DOHH2 (cell line): ENCODE data around the gene CCDC83.
"Not testable (repeated sequence)": the region's sequence is repeated elsewhere in the genome, so short reads cannot be mapped to it uniquely, and the experiment has no call there.

Source experiments
- H3F3A ChIP-seq: fragments of 200-600 bp; sonication (generic), shearing (Covaris generic); 2 replicates; pipeline ENCODE4 v1.6.0; 2016; ENCODE audit warnings: antibody characterized with exemption, mild to moderate bottlenecking; ENCODE audit not compliant: control insufficient read depth, insufficient read depth
- H3K27ac ChIP-seq: fragments of 200-600 bp; sonication (generic); 2 replicates; pipeline ENCODE4 v1.5.1; 2014; ENCODE audit warnings: low read depth, mild to moderate bottlenecking, low read length, moderate library complexity
- H3K27me3 ChIP-seq: fragments of 200-600 bp; sonication (generic); 2 replicates; pipeline ENCODE4 v1.6.1; 2014; ENCODE audit warnings: mild to moderate bottlenecking, low read length, mixed read lengths; ENCODE audit not compliant: control insufficient read depth
- H3K36me3 ChIP-seq: fragments of 200-600 bp; sonication (generic); 2 replicates; pipeline ENCODE4 v1.6.1; 2014; ENCODE audit warnings: mild to moderate bottlenecking, low read length, moderate library complexity, mixed read lengths; ENCODE audit not compliant: control insufficient read depth
- H3K4me1 ChIP-seq: fragments of 200-600 bp; sonication (generic); 2 replicates; pipeline ENCODE4 v1.6.1; 2014; ENCODE audit warnings: mild to moderate bottlenecking, low read length, mixed read lengths; ENCODE audit not compliant: control insufficient read depth
- H3K4me2 ChIP-seq: fragments of 200-600 bp; sonication (generic); 2 replicates; pipeline ENCODE4 v1.6.0; 2014; ENCODE audit warnings: mild to moderate bottlenecking, low read length, moderate library complexity
- H3K4me3 ChIP-seq: fragments of 200-600 bp; sonication (generic); 2 replicates; pipeline ENCODE4 v1.5.1; 2014; ENCODE audit warnings: mild to moderate bottlenecking, low read length, mixed read lengths
- H3K79me2 ChIP-seq: fragments of 200-600 bp; sonication (generic); 2 replicates; pipeline ENCODE4 v1.6.1; 2014; ENCODE audit warnings: mild to moderate bottlenecking, low read length, mixed read lengths; ENCODE audit not compliant: control insufficient read depth
- H3K9me2 ChIP-seq: fragments of 200-600 bp; sonication (generic); replicated peaks from 2 replicates; pipeline ENCODE4 v1.6.1; 2014; ENCODE audit warnings: mild to moderate bottlenecking, low read length, mixed read lengths; ENCODE audit not compliant: control insufficient read depth
- H3K9me3 ChIP-seq: fragments of 200-600 bp; sonication (generic); 2 replicates; pipeline ENCODE4 v1.6.1; 2014; ENCODE audit warnings: antibody characterized with exemption, low read length, mixed read lengths; ENCODE audit not compliant: control insufficient read depth, insufficient read depth
- H4K20me1 ChIP-seq: fragments of 200-600 bp; sonication (generic); 2 replicates; pipeline ENCODE4 v1.6.0; 2014; ENCODE audit warnings: low read depth, mild to moderate bottlenecking, antibody characterized with exemption, low read length, moderate library complexity; ENCODE audit not compliant: control insufficient read depth, insufficient read depth
- EZH2phosphoT487 ChIP-seq: fragments of 200-600 bp; sonication (generic); IDR thresholded peaks from 2 replicates; pipeline ENCODE4 v1.6.1; 2017; ENCODE audit warnings: borderline replicate concordance, mild to moderate bottlenecking, antibody characterized with exemption, low read length, moderate library complexity, mixed read lengths
- TF ChIP-seq, protein P1 (sequence below): fragments of 200-600 bp; sonication (generic); IDR thresholded peaks from one replicate; pipeline ENCODE4 v1.5.1; 2014; ENCODE audit warnings: antibody characterized with exemption, mild to moderate bottlenecking, low read depth, low read length; ENCODE audit not compliant: poor library complexity, severe bottlenecking

Gene CCDC83

DNA sequence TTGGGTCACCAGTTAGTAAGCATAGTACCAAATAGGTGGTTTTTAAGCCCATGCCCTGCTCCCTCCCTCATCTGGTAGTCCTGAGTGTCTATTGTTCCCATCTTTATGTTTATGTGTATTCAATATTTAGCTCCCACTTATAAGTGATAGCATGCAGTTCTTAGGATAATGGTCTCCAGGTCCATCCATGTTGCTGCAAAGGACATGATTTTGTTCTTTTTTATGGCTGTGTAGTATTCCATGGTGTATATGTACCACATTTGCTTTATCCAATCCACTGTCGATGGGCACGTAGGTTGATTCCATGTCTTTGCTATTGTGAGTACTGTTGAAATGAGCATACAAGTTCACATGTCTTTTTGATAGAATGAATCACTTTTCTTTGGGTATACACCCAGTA, 26.0 kb upstream of the CCDC83 start:
- TF ChIP-seq EZH2phosphoT487 = no peak
- TF ChIP-seq, protein P1, sequence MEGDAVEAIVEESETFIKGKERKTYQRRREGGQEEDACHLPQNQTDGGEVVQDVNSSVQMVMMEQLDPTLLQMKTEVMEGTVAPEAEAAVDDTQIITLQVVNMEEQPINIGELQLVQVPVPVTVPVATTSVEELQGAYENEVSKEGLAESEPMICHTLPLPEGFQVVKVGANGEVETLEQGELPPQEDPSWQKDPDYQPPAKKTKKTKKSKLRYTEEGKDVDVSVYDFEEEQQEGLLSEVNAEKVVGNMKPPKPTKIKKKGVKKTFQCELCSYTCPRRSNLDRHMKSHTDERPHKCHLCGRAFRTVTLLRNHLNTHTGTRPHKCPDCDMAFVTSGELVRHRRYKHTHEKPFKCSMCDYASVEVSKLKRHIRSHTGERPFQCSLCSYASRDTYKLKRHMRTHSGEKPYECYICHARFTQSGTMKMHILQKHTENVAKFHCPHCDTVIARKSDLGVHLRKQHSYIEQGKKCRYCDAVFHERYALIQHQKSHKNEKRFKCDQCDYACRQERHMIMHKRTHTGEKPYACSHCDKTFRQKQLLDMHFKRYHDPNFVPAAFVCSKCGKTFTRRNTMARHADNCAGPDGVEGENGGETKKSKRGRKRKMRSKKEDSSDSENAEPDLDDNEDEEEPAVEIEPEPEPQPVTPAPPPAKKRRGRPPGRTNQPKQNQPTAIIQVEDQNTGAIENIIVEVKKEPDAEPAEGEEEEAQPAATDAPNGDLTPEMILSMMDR = no peak
- Histone ChIP-seq H3K9me2 (no peaks in the 10 kb centered on the region), H3K27ac (no peak overlapping the region), H3K79me2 (no peaks in the 10 kb centered on the region), H3K27me3 (no peaks in the 10 kb centered on the region), H4K20me1 (no peaks in the 10 kb centered on the region), H3K9me3 (no peaks in the 10 kb centered on the region), H3K4me1 (no peaks in the 10 kb centered on the region), H3F3A (no peaks in the 10 kb centered on the region), H3K4me2 (no peak overlapping the region), H3K36me3 (no peaks in the 10 kb centered on the region), H3K4me3 (no peak overlapping the region)

DNA sequence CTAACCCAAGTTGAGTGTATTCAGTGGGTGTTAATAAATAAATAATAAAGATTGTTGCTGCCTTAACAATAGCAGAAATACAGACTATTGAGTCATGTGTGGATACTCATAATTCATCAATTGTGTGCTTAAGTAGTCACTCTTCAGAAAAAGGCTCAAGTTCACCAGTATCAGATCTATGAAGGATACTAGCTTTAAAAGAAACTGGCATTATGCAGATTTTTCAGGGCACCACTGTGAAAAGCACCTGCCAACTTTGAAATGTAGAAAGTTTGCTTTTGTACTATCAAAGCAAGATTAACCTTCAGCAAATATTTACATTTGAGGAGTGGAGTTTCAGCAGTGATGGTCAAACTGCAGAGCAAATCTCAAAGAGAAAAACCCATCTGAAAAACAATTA, 24.1 kb upstream of the CCDC83 start:
- H3K27me3 ChIP-seq = no peaks in the 10 kb centered on the region
- H3F3A ChIP-seq = no peaks in the 10 kb centered on the region
- no peaks in the 10 kb centered on the region for H3K9me2 ChIP-seq
- no peaks in the 10 kb centered on the region for H3K79me2 ChIP-seq
- no peak overlapping the region for H3K4me3 ChIP-seq
- H3K4me2 ChIP-seq = no peak overlapping the region
- no peaks in the 10 kb centered on the region for H3K4me1 ChIP-seq
- no peaks in the 10 kb centered on the region for H3K36me3 ChIP-seq
- H4K20me1 ChIP-seq = no peaks in the 10 kb centered on the region
- no peak overlapping the region for H3K27ac ChIP-seq
- TF ChIP-seq EZH2phosphoT487 = no peak
- TF ChIP-seq, protein P1 = no peak
- H3K9me3 ChIP-seq = no peaks in the 10 kb centered on the region

DNA sequence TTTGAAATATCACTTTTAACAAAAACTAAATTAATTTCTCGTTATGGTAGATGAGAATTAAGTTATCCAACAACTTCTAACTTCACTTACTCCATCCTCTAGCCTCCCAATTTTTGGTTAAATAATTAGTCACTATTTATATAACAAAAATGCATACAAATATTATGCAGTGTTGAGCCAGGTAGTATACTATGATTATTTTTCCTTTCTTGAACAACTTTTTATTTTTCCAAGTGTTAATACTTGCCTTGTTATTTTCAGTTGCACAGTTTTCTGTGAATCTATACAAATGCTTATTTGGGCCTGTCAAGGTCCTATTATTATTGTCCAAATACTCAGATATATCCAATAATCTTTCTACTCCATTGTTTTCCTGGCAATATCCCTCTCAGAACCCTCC, 19.9 kb upstream of the CCDC83 start:
- H3K4me1 ChIP-seq = no peaks in the 10 kb centered on the region
- no peak overlapping the region for H3K27ac ChIP-seq
- H3K79me2 ChIP-seq = no peaks in the 10 kb centered on the region
- H3K27me3 ChIP-seq = no peaks in the 10 kb centered on the region
- no peaks in the 10 kb centered on the region for H3F3A ChIP-seq
- H3K4me3 ChIP-seq = no peak overlapping the region
- no peak overlapping the region for H3K4me2 ChIP-seq
- H3K36me3 ChIP-seq = no peaks in the 10 kb centered on the region
- no peaks in the 10 kb centered on the region for H3K9me2 ChIP-seq
- H4K20me1 ChIP-seq = no peaks in the 10 kb centered on the region
- TF ChIP-seq, protein P1 = no peak
- no peak for TF ChIP-seq EZH2phosphoT487
- H3K9me3 ChIP-seq = no peaks in the 10 kb centered on the region

DNA sequence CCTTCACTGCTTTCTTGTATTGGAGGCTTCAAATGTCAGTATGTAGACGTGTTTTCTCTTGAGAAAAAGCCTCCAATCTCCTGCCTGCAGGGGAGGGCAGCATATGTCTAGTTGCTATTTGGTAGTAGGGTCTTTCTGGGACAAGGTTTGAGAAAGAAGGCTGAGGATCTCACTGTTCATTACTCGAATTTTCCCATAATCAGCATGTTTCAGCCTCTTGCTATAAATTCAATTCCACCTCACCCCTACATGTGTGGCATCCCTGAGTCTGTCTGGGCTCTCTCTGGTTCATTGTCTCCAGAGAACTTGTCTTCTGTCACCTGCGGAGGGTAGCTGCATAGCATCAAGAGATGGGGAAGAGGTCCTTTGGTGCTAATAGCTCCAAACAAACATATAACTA, 19.5 kb upstream of the CCDC83 start:
- no peaks in the 10 kb centered on the region for H3K27me3 ChIP-seq
- TF ChIP-seq, protein P1 = no peak
- TF ChIP-seq EZH2phosphoT487 = no peak

DNA sequence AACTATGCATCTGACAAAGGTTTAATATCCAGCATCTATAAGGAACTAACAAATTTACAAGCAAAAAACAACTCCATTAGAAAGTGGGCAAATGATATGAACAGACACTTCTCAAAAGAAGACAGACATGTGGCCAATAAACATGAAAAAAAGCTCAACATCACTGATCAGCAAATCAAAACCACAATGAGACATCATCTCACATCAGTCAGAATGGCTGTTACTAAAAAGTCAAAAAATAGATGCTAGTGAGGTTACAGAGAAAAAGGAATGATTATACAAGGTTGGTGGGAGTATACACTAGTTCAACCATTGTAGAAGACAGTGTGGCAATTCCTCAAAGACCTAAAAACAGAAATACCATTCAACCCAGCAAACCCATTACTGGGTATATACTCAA, 14.3 kb upstream of the CCDC83 start:
- not testable (repeated sequence) for H3K4me2 ChIP-seq, H3K4me1 ChIP-seq, H3F3A ChIP-seq, H3K27me3 ChIP-seq, H3K4me3 ChIP-seq, H3K9me3 ChIP-seq, H3K27ac ChIP-seq, H3K79me2 ChIP-seq, H3K36me3 ChIP-seq, H4K20me1 ChIP-seq, H3K9me2 ChIP-seq

More for the DNA sequence above, 19.5 kb upstream of the CCDC83 start:
- no peaks in the 10 kb centered on the region for H3K79me2 ChIP-seq
- H4K20me1 ChIP-seq = no peaks in the 10 kb centered on the region
- no peaks in the 10 kb centered on the region for H3K9me3 ChIP-seq
- H3K4me1 ChIP-seq = no peaks in the 10 kb centered on the region
- no peak overlapping the region for H3K4me3 ChIP-seq
- no peaks in the 10 kb centered on the region for H3K9me2 ChIP-seq
- no peaks in the 10 kb centered on the region for H3F3A ChIP-seq
- no peak overlapping the region for H3K27ac ChIP-seq
- H3K36me3 ChIP-seq = no peaks in the 10 kb centered on the region
- H3K4me2 ChIP-seq = no peak overlapping the region
